ENCODE measurements around the gene HNRNPA0.

The HNRNPA0 gene

DNA sequence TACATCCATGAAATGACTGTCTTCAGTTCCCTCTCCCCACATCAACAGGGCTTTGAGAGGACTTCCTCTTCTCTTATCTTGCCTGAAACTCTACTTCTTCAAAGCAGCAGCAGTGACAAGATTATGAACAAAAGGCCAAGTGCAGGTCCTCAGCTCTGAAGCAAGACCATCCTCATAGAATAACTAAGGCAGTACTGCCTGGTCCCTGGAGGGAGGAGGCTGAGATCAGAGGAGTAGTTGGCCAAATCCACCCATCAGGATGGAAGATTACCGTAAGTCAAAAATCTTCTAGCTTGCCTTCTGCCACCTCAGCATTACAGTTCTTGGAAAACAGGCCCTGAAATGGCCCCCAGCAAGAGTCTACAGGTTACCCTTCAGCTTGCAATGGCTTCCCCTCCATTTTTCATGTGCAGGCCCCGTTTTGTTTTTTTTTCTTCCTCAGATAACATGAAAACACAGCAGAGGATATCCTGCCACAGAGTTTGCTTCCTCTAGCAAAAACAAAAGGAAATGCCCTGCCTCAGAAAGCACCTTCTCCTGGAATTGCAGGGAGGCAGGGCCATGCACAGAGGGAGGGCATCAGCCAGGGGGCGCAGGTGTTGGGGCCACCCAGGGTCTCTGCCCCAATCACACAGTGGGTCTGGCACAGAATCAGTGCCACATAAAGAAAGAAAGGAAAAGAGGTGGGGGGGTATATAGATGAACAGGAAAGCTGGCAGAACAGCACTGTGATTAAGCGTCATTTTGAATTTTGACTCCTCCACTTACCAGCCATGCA lies 58.3 kb downstream of the HNRNPA0 start:
- FAIRE-seq = peak; percentile 26
- DNase-seq (ENCODE audit: extremely low spot score, insufficient read length, low read depth) = no peak
